AG04450 (cell line): ENCODE results near the gene DYDC2. TPM values are rescaled to one million over a fixed set of nuclear protein-coding genes. Genes with fewer than 3 reads are reported as not detected.

Source experiments
- CTCF ChIA-PET: fragments of 300-600, 350-600 bp; formaldehyde crosslinking; extraction: SDS; loops from one replicate; lab custom pipeline; 2022; ENCODE audit warnings: antibody characterized with exemption, inconsistent platforms; lab: Charles Lee
- POLR2A ChIA-PET: fragments of 350-600 bp; formaldehyde crosslinking; extraction: SDS; loops from one replicate; lab custom pipeline; 2021; ENCODE audit warnings: antibody characterized with exemption, inconsistent platforms; lab: Yijun Ruan, JAX
- DNase-seq: peaks from one replicate; pipeline ENCODE4 v3.0.0-alpha.2; 2011; ENCODE audit warnings: low read depth, low spot score
- H3K27ac ChIP-seq: one replicate; pipeline ENCODE4 v1.5.1; 2012; ENCODE audit warnings: low read depth, low read length, control low read depth
- H3K27me3 ChIP-seq: one replicate; pipeline ENCODE4 v1.6.0; 2012; ENCODE audit warnings: low read length; ENCODE audit not compliant: control insufficient read depth, insufficient read depth
- H3K4me3 ChIP-seq: 2 replicates; pipeline ENCODE4 v1.5.1; 2011; ENCODE audit warnings: mild to moderate bottlenecking, low read depth, low read length, control low read depth
- H3K9me3 ChIP-seq: 2 replicates; pipeline ENCODE4 v1.5.1; 2012; ENCODE audit warnings: low read length; ENCODE audit not compliant: control insufficient read depth, insufficient read depth
- polyA plus RNA-seq: library from polyadenylated mRNA; depleted of rRNA; stranded (reverse); fragments of >200 nt; gene quantifications from 2 replicates; pipeline ENCODE4 v1.2.3, GENCODE V29; 2011
- TF ChIP-seq, protein P1 (sequence below): IDR thresholded peaks from 2 replicates; pipeline ENCODE4 v1.5.1; 2011; ENCODE audit warnings: low read depth, low read length, control low read depth, inconsistent platforms

The DYDC2 gene
- polyA plus RNA-seq, 1 experiment, result not detected

DNA sequence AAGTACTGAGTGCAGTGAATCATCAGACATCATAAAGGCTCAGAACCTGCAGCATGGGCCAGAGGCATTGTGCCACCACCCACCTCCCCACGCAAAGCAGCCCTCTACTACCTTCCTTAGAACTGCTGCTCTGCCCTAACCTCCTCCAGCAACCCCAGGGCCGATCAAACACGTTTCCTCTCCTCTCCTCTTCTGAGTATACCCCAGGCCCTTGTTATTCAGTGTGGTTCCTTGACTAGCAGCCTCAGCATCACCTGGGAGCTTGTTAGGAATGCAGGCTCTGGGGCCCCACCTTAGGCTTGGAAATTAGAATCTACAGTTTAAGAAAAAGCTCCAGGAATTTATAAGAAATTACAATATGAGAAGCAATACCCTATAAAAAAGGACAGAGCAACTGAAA lies 33.3 kb upstream of the DYDC2 start:
- CTCF ChIA-PET, result no interaction called here
- Histone ChIP-seq H3K27me3 (no peaks in the 10 kb centered on the region), H3K4me3 (no peak overlapping the region), H3K9me3 (no peaks in the 10 kb centered on the region), H3K27ac (no peak overlapping the region)
- DNase-seq, result no peak
- TF ChIP-seq, protein P1, sequence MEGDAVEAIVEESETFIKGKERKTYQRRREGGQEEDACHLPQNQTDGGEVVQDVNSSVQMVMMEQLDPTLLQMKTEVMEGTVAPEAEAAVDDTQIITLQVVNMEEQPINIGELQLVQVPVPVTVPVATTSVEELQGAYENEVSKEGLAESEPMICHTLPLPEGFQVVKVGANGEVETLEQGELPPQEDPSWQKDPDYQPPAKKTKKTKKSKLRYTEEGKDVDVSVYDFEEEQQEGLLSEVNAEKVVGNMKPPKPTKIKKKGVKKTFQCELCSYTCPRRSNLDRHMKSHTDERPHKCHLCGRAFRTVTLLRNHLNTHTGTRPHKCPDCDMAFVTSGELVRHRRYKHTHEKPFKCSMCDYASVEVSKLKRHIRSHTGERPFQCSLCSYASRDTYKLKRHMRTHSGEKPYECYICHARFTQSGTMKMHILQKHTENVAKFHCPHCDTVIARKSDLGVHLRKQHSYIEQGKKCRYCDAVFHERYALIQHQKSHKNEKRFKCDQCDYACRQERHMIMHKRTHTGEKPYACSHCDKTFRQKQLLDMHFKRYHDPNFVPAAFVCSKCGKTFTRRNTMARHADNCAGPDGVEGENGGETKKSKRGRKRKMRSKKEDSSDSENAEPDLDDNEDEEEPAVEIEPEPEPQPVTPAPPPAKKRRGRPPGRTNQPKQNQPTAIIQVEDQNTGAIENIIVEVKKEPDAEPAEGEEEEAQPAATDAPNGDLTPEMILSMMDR, result no peak
- POLR2A ChIA-PET, result no interaction called here

DNA sequence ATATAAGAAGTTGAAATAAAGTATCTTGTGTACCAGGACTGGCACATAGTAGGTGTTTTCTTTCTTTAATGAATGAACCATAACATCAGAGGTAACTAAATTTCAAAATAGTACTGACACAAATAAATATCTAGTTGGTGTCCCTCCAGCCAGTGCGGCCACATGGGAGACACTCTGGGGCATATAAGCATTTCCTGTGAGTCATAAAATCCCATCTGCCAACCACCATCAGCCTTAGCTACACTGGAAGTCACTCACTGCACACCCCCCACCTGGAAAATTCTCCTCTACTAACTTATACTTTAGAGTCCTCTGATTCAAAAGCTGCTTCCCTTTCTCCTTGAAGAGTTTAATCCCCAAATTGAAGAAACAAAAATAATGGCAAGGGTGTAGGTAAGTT lies 32.5 kb upstream of the DYDC2 start:
- ChIA-PET CTCF (no interaction called here), POLR2A (no interaction called here)
- no peaks in the 10 kb centered on the region for H3K9me3 ChIP-seq
- no peak overlapping the region for H3K27ac ChIP-seq
- H3K4me3 ChIP-seq, result no peak overlapping the region
- no peaks in the 10 kb centered on the region for H3K27me3 ChIP-seq
- TF ChIP-seq, protein P1, result no peak
- no peak for DNase-seq

DNA sequence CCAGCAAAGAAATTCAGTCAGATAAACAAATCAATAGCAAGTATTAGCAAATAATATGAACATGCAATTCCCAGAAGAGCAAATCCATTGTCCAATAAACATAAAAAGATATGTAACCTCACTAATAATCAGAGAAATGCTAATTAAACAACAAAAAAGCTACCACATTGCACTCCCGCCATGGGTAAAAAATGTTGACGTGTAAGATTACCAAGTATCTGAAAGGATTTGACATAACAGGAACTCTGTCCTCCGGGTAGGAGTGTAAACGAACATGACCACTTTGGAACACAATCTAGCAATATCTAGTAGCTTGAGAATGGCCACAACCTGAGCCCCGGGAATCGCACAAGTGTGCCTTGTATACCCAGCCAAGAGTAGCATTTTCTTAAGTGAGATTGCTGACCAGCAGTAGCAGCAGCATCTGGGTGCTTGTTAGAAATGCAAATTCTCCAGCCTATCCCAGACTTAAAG lies 31.7 kb upstream of the DYDC2 start:
- CTCF ChIA-PET, result no interaction called here
- H3K27ac ChIP-seq, result no peak overlapping the region
- DNase-seq, result no peak
- H3K27me3 ChIP-seq, result no peaks in the 10 kb centered on the region
- no peaks in the 10 kb centered on the region for H3K9me3 ChIP-seq
- H3K4me3 ChIP-seq, result no peak overlapping the region
- TF ChIP-seq, protein P1, result no peak
- POLR2A ChIA-PET, result no interaction called here

DNA sequence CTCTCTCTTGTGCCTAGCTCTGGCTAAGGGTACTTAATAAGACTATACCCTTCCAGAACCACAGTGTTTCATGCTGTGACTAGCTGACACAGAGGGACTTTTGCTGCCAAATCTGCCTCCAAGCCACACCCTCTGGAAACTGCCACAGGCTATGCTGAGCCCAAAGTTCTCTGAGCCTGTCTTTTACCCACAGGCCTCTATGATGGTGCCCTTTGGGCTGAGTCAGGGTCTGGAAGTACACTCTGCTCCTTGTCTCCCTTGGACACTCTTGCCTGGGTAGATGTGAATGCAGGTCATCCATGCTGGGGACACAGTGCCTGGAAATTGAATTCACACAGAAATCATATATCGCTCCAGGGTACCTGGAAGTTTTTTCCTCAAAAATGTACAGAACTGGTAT lies 22.6 kb upstream of the DYDC2 start:
- peaks cover 3% of the 10 kb centered on the region for H3K27me3 ChIP-seq
- no peak overlapping the region for H3K27ac ChIP-seq
- TF ChIP-seq, protein P1, result no peak
- ChIA-PET POLR2A (no interaction called here), CTCF (no interaction called here)
- no peak overlapping the region for H3K4me3 ChIP-seq
- no peak for DNase-seq
- no peaks in the 10 kb centered on the region for H3K9me3 ChIP-seq

DNA sequence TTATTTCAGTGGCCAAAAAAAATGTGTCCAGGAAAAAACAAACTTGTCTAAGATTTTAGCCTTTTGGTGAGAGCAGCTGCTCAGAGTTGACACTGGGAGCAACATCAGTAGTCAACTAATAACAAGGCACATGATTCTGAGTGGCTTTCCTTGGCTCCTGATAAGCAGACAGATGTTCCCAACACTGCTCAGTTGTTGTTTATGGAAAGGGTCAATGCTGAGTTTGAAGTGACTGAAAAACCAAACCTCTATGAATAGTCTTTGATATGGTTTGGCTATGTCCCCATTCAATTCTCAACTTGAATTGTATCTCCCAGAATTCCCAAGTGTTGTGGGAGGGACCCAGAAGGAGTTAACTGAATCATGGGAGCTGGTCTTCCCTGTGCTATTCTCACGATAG lies 12.3 kb upstream of the DYDC2 start:
- TF ChIP-seq, protein P1, result no peak
- ChIA-PET CTCF (interaction anchor here (0.6 kb wide), 1 partner anchor 23 kb away, joined by 3 read pairs; no protein-coding TSS in a partner anchor), POLR2A (no interaction called here)
- Histone ChIP-seq H3K9me3 (no peaks in the 10 kb centered on the region), H3K4me3 (no peak overlapping the region), H3K27ac (no peak overlapping the region), H3K27me3 (no peaks in the 10 kb centered on the region)
- DNase-seq, result no peak
